ENCODE data around the gene IKBKG.

IKBKG gene

GRCh38 chrX:154526901-154527675 is 20.3 kb upstream of the IKBKG start:
- no peak for FAIRE-seq
- peak; percentile 40 for DNase-seq (ENCODE audit: insufficient read length, low spot score)
- TF ChIP-seq CTCF (IDR thresholded peaks at IDR 0.05; ENCODE audit: insufficient read depth, missing control alignments) = peak; percentile 45

- no peak for TF ChIP-seq CTCF (IDR thresholded peaks at IDR 0.05; ENCODE audit: insufficient read depth, missing control alignments)
- FAIRE-seq (no peak), DNase-seq (ENCODE audit: insufficient read length, low spot score) (no peak)
Observed at GRCh38 chrX:154529206-154529612, 18.2 kb upstream of the IKBKG start.

GRCh38 chrX:154530286-154530685 is 17.1 kb upstream of the IKBKG start:
- no peak for TF ChIP-seq CTCF (IDR thresholded peaks at IDR 0.05; ENCODE audit: insufficient read depth, missing control alignments)
- no peak for FAIRE-seq

GRCh38 chrX:154531626-154532025 is 15.8 kb upstream of the IKBKG start:
- TF ChIP-seq CTCF (IDR thresholded peaks at IDR 0.05; ENCODE audit: insufficient read depth, missing control alignments) = no peak
- no peak for DNase-seq (ENCODE audit: insufficient read length, low spot score)
- no peak for FAIRE-seq

More at GRCh38 chrX:154530286-154530685, 17.1 kb upstream of the IKBKG start:
- DNase-seq (ENCODE audit: insufficient read length, low spot score) = no peak

- TF ChIP-seq CTCF (IDR thresholded peaks at IDR 0.05; ENCODE audit: insufficient read depth, missing control alignments) = no peak
- DNase-seq (ENCODE audit: insufficient read length, low spot score) (no peak), FAIRE-seq (no peak)
Observed at GRCh38 chrX:154532690-154533089, 14.7 kb upstream of the IKBKG start.

- TF ChIP-seq CTCF (IDR thresholded peaks at IDR 0.05; ENCODE audit: insufficient read depth, missing control alignments) = peak; percentile 93
- FAIRE-seq (no peak), DNase-seq (ENCODE audit: insufficient read length, low spot score) (peak; percentile 71)
Observed at GRCh38 chrX:154534526-154535322, 12.7 kb upstream of the IKBKG start.

GRCh38 chrX:154535892-154536291 is 11.5 kb upstream of the IKBKG start:
- FAIRE-seq (no peak), DNase-seq (ENCODE audit: insufficient read length, low spot score) (no peak)
- TF ChIP-seq CTCF (IDR thresholded peaks at IDR 0.05; ENCODE audit: insufficient read depth, missing control alignments) = no peak
